COR-L47 (cell line): Measurements from ENCODE around the gene PKIG.

Experiments used
- DNase-seq: peaks from one replicate; lab custom pipeline; 2025; lab: John Stamatoyannopoulos, UW

The PKIG gene

GRCh38 chr20:44620030-44620429 lies 37.7 kb downstream of the PKIG start:
- DNase-seq, result no peak

GRCh38 chr20:44621325-44621724 lies 38.9 kb downstream of the PKIG start:
- no peak for DNase-seq

GRCh38 chr20:44621939-44622338 lies 39.6 kb downstream of the PKIG start:
- DNase-seq, result no peak

GRCh38 chr20:44622501-44623270 lies 40.3 kb downstream of the PKIG start:
- no peak for DNase-seq

- no peak for DNase-seq
These were observed 41.8 kb downstream of the PKIG start for GRCh38 chr20:44624152-44624551.

- no peak for DNase-seq
These were observed 42.4 kb downstream of the PKIG start for GRCh38 chr20:44624743-44625271.

- DNase-seq, result no peak
These were observed 43.0 kb downstream of the PKIG start for GRCh38 chr20:44625361-44625760.

- no peak for DNase-seq
These were observed 43.9 kb downstream of the PKIG start for GRCh38 chr20:44626278-44626677.

- DNase-seq, result no peak
These were observed 45.1 kb downstream of the PKIG start for GRCh38 chr20:44627364-44628010.

GRCh38 chr20:44629017-44629385 lies 46.6 kb downstream of the PKIG start:
- DNase-seq, result no peak

- DNase-seq, result no peak
These were observed 47.2 kb downstream of the PKIG start for GRCh38 chr20:44629542-44629941.

- DNase-seq, result no peak
These were observed 47.9 kb downstream of the PKIG start for GRCh38 chr20:44630297-44630696.

- no peak for DNase-seq
These were observed 49.8 kb downstream of the PKIG start for GRCh38 chr20:44632103-44632752.

- no peak for DNase-seq
These were observed 50.9 kb downstream of the PKIG start for GRCh38 chr20:44633187-44633810.

- no peak for DNase-seq
These were observed 51.7 kb downstream of the PKIG start for GRCh38 chr20:44633872-44634600.

GRCh38 chr20:44635877-44636276 lies 53.5 kb downstream of the PKIG start:
- DNase-seq, result no peak

- DNase-seq, result no peak
These were observed 54.7 kb downstream of the PKIG start for GRCh38 chr20:44637042-44637441.

GRCh38 chr20:44637522-44638372 lies 55.4 kb downstream of the PKIG start:
- DNase-seq, result no peak

- DNase-seq, result no peak
These were observed 58.1 kb downstream of the PKIG start for GRCh38 chr20:44640522-44640921.

- DNase-seq, result no peak
These were observed 58.9 kb downstream of the PKIG start for GRCh38 chr20:44641325-44641724.
